Measurements from ENCODE around the gene CWC22.

Gene CWC22

GRCh38 chr2:179913809-179914208 lies 93.3 kb downstream of the CWC22 start:
- Histone ChIP-seq H3K9ac (ENCODE audit: low read length in 5 of 5) (no peak overlapping the region), H3K9me3 (ENCODE audit: control insufficient read depth in 5 of 5, low read length in 5 of 5) (no peaks in the 10 kb centered on the region), H3K27me3 (ENCODE audit: control insufficient read depth in 5 of 5, insufficient read depth in 4 of 5, low read length in 5 of 5) (no peaks in the 10 kb centered on the region), H3K4me1 (ENCODE audit: control insufficient read depth in 5 of 5, insufficient read depth in 5 of 5, low read length in 5 of 5) (no peaks in the 10 kb centered on the region), H3K36me3 (ENCODE audit: control insufficient read depth in 5 of 5, insufficient read depth in 5 of 5, low read length in 5 of 5) (no peaks in the 10 kb centered on the region), H3K27ac (ENCODE audit: low read depth, low read length) (no peak overlapping the region), H3K4me3 (ENCODE audit: low read depth in 1 of 5, low read length in 5 of 5) (no peak overlapping the region)

- Histone ChIP-seq H3K27ac (ENCODE audit: low read depth, low read length) (no peak overlapping the region), H3K27me3 (ENCODE audit: control insufficient read depth in 5 of 5, insufficient read depth in 4 of 5, low read length in 5 of 5) (no peaks in the 10 kb centered on the region), H3K4me3 (ENCODE audit: low read depth in 1 of 5, low read length in 5 of 5) (no peak overlapping the region), H3K36me3 (ENCODE audit: control insufficient read depth in 5 of 5, insufficient read depth in 5 of 5, low read length in 5 of 5) (no peaks in the 10 kb centered on the region), H3K9me3 (ENCODE audit: control insufficient read depth in 5 of 5, low read length in 5 of 5) (no peaks in the 10 kb centered on the region), H3K9ac (ENCODE audit: low read length in 5 of 5) (no peak overlapping the region), H3K4me1 (ENCODE audit: control insufficient read depth in 5 of 5, insufficient read depth in 5 of 5, low read length in 5 of 5) (no peaks in the 10 kb centered on the region)
Measured at GRCh38 chr2:179911569-179911968, 95.5 kb downstream of the CWC22 start.

GRCh38 chr2:179910735-179911113 lies 96.4 kb downstream of the CWC22 start:
- Histone ChIP-seq H3K4me3 (ENCODE audit: low read depth in 1 of 5, low read length in 5 of 5) (no peak overlapping the region), H3K9ac (ENCODE audit: low read length in 5 of 5) (no peak overlapping the region), H3K36me3 (ENCODE audit: control insufficient read depth in 5 of 5, insufficient read depth in 5 of 5, low read length in 5 of 5) (no peaks in the 10 kb centered on the region), H3K27me3 (ENCODE audit: control insufficient read depth in 5 of 5, insufficient read depth in 4 of 5, low read length in 5 of 5) (no peaks in the 10 kb centered on the region), H3K4me1 (ENCODE audit: control insufficient read depth in 5 of 5, insufficient read depth in 5 of 5, low read length in 5 of 5) (no peaks in the 10 kb centered on the region), H3K9me3 (ENCODE audit: control insufficient read depth in 5 of 5, low read length in 5 of 5) (no peaks in the 10 kb centered on the region), H3K27ac (ENCODE audit: low read depth, low read length) (no peak overlapping the region)

- Histone ChIP-seq H3K27me3 (ENCODE audit: control insufficient read depth in 5 of 5, insufficient read depth in 4 of 5, low read length in 5 of 5) (no peaks in the 10 kb centered on the region), H3K36me3 (ENCODE audit: control insufficient read depth in 5 of 5, insufficient read depth in 5 of 5, low read length in 5 of 5) (no peaks in the 10 kb centered on the region), H3K9me3 (ENCODE audit: control insufficient read depth in 5 of 5, low read length in 5 of 5) (no peaks in the 10 kb centered on the region), H3K4me3 (ENCODE audit: low read depth in 1 of 5, low read length in 5 of 5) (no peak overlapping the region), H3K4me1 (ENCODE audit: control insufficient read depth in 5 of 5, insufficient read depth in 5 of 5, low read length in 5 of 5) (no peaks in the 10 kb centered on the region), H3K27ac (ENCODE audit: low read depth, low read length) (no peak overlapping the region), H3K9ac (ENCODE audit: low read length in 5 of 5) (no peak overlapping the region)
Measured at GRCh38 chr2:179909845-179910734, 97.0 kb downstream of the CWC22 start.

- Histone ChIP-seq H3K9me3 (ENCODE audit: control insufficient read depth in 5 of 5, low read length in 5 of 5) (peaks cover 0 to 8% (median 4%) of the 10 kb centered on the region in 5 donors), H3K4me1 (ENCODE audit: control insufficient read depth in 5 of 5, insufficient read depth in 5 of 5, low read length in 5 of 5) (no peaks in the 10 kb centered on the region), H3K36me3 (ENCODE audit: control insufficient read depth in 5 of 5, insufficient read depth in 5 of 5, low read length in 5 of 5) (no peaks in the 10 kb centered on the region), H3K27me3 (ENCODE audit: control insufficient read depth in 5 of 5, insufficient read depth in 4 of 5, low read length in 5 of 5) (no peaks in the 10 kb centered on the region), H3K9ac (ENCODE audit: low read length in 5 of 5) (no peak overlapping the region), H3K4me3 (ENCODE audit: low read depth in 1 of 5, low read length in 5 of 5) (no peak overlapping the region), H3K27ac (ENCODE audit: low read depth, low read length) (no peak overlapping the region)
Measured at GRCh38 chr2:179900655-179901054, 106.4 kb downstream of the CWC22 start.

- no peaks in the 10 kb centered on the region for H3K27me3 ChIP-seq (ENCODE audit: control insufficient read depth in 5 of 5, insufficient read depth in 4 of 5, low read length in 5 of 5)
- H3K4me1 ChIP-seq (ENCODE audit: control insufficient read depth in 5 of 5, insufficient read depth in 5 of 5, low read length in 5 of 5): no peaks in the 10 kb centered on the region
- H3K9me3 ChIP-seq (ENCODE audit: control insufficient read depth in 5 of 5, low read length in 5 of 5): peaks cover 0 to 8% (median 4%) of the 10 kb centered on the region in 5 donors
- no peak overlapping the region for H3K9ac ChIP-seq (ENCODE audit: low read length in 5 of 5)
- H3K27ac ChIP-seq (ENCODE audit: low read depth, low read length): no peak overlapping the region
- H3K36me3 ChIP-seq (ENCODE audit: control insufficient read depth in 5 of 5, insufficient read depth in 5 of 5, low read length in 5 of 5): no peaks in the 10 kb centered on the region
- H3K4me3 ChIP-seq (ENCODE audit: low read depth in 1 of 5, low read length in 5 of 5): no peak overlapping the region
Measured at GRCh38 chr2:179899666-179900065, 107.4 kb downstream of the CWC22 start.

GRCh38 chr2:179898873-179899272 lies 108.2 kb downstream of the CWC22 start:
- no peaks in the 10 kb centered on the region for H3K4me1 ChIP-seq (ENCODE audit: control insufficient read depth in 5 of 5, insufficient read depth in 5 of 5, low read length in 5 of 5)
- H3K9ac ChIP-seq (ENCODE audit: low read length in 5 of 5): no peak overlapping the region
- H3K27me3 ChIP-seq (ENCODE audit: control insufficient read depth in 5 of 5, insufficient read depth in 4 of 5, low read length in 5 of 5): no peaks in the 10 kb centered on the region
- no peak overlapping the region for H3K27ac ChIP-seq (ENCODE audit: low read depth, low read length)
- H3K9me3 ChIP-seq (ENCODE audit: control insufficient read depth in 5 of 5, low read length in 5 of 5): peaks cover 0 to 6% (median 4%) of the 10 kb centered on the region in 5 donors
- no peaks in the 10 kb centered on the region for H3K36me3 ChIP-seq (ENCODE audit: control insufficient read depth in 5 of 5, insufficient read depth in 5 of 5, low read length in 5 of 5)
- no peak overlapping the region for H3K4me3 ChIP-seq (ENCODE audit: low read depth in 1 of 5, low read length in 5 of 5)
